WERI-Rb-1 (cell line): ENCODE measurements around the gene HTR7.

Experiments
- DNase-seq: peaks from one replicate; pipeline ENCODE4 v3.0.0-alpha.2; 2020
- H3K27ac ChIP-seq: fragments of 250-450 bp; sonication (Bioruptor Pico); 2 replicates; pipeline ENCODE4 v1.5.1; 2020; ENCODE audit warnings: mild to moderate bottlenecking, moderate library complexity
- H3K27me3 ChIP-seq: fragments of 250-450 bp; sonication (Bioruptor Pico); 2 replicates; pipeline ENCODE4 v1.5.1; 2021; ENCODE audit warnings: mild to moderate bottlenecking, low read depth, moderate library complexity; ENCODE audit not compliant: insufficient read depth, severe bottlenecking
- H3K36me3 ChIP-seq: fragments of 250-450 bp; sonication (Bioruptor Pico); 2 replicates; pipeline ENCODE4 v1.5.1; 2020; ENCODE audit warnings: mild to moderate bottlenecking, moderate library complexity
- H3K4me3 ChIP-seq: 2 replicates; pipeline ENCODE4 v1.5.1; 2011; ENCODE audit warnings: low read depth, mild to moderate bottlenecking, control low read depth, low read length
- H3K9me3 ChIP-seq: fragments of 250-450 bp; sonication (Bioruptor Pico); 2 replicates; pipeline ENCODE4 v1.5.1; 2021; ENCODE audit warnings: mild to moderate bottlenecking, moderate library complexity; ENCODE audit not compliant: severe bottlenecking
- TF ChIP-seq, protein P1 (sequence below): IDR thresholded peaks from 2 replicates; pipeline ENCODE4 v1.5.1; 2011; ENCODE audit warnings: low read depth, mild to moderate bottlenecking, control low read depth, inconsistent platforms, low read length

Gene HTR7

DNA sequence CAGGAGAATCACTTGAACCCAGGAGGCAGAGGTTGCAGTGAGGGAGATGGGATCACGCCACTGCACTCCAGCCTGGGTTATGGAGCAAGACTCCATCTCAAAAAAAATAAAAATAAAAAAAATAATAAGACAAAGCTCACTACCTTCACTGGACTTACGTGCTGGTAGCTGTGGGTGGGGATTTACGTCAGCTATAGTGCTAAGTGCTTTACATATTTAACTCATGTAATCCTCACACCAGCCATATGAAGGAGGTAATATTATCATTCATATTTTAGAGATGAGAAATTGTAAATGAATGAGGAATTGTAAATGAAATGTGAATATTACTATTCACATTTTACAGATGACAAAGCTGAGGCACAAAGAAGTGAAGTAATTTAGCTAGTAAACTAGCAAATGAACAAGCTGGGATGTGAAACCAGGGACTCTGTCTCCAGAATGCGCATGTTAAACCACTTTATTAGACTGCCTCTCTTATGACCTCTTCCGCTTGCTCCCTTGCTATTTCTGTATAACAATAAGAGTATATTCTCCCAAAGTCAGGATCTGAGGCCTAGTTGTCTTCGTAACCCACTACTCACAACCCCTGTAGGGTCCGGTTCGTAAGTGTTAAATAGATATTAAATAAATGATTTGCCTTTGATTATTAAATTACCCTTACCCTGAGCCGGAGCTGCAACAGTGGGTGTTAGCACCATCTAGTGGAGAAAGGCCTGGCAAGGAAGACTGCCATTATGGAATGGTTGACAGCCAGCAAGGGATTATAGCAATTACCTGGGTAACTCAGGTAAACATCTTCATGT is 70.2 kb downstream of the HTR7 start:
- Histone ChIP-seq H3K27me3 (no peaks in the 10 kb centered on the region), H3K36me3 (no peaks in the 10 kb centered on the region), H3K4me3 (no peak overlapping the region), H3K9me3 (no peaks in the 10 kb centered on the region), H3K27ac (no peak overlapping the region)
- TF ChIP-seq, protein P1, sequence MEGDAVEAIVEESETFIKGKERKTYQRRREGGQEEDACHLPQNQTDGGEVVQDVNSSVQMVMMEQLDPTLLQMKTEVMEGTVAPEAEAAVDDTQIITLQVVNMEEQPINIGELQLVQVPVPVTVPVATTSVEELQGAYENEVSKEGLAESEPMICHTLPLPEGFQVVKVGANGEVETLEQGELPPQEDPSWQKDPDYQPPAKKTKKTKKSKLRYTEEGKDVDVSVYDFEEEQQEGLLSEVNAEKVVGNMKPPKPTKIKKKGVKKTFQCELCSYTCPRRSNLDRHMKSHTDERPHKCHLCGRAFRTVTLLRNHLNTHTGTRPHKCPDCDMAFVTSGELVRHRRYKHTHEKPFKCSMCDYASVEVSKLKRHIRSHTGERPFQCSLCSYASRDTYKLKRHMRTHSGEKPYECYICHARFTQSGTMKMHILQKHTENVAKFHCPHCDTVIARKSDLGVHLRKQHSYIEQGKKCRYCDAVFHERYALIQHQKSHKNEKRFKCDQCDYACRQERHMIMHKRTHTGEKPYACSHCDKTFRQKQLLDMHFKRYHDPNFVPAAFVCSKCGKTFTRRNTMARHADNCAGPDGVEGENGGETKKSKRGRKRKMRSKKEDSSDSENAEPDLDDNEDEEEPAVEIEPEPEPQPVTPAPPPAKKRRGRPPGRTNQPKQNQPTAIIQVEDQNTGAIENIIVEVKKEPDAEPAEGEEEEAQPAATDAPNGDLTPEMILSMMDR: peak; percentile 76
- peak; percentile 52 for DNase-seq

DNA sequence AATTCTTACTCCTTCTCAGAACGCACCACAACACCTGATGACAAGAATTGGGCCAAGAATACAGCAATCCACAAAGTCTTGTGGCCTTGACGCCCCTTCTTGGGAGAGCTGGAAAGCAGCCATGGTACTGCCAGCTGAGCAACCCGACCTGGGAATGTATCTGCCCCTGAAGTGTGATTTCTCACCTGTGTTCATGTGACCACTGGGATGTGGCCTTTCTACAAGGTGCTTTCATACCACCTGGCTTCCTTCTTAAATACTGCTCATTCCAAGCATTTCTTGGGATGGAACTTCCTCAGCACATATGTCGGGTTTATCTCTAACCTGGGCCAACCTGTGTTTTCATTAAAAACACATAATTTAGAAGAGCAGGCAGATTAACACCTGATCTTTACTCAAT is 72.1 kb downstream of the HTR7 start:
- TF ChIP-seq, protein P1: no peak
- Histone ChIP-seq H3K9me3 (no peaks in the 10 kb centered on the region), H3K27ac (no peak overlapping the region), H3K36me3 (no peaks in the 10 kb centered on the region), H3K27me3 (no peaks in the 10 kb centered on the region), H3K4me3 (no peak overlapping the region)
- DNase-seq: no peak

DNA sequence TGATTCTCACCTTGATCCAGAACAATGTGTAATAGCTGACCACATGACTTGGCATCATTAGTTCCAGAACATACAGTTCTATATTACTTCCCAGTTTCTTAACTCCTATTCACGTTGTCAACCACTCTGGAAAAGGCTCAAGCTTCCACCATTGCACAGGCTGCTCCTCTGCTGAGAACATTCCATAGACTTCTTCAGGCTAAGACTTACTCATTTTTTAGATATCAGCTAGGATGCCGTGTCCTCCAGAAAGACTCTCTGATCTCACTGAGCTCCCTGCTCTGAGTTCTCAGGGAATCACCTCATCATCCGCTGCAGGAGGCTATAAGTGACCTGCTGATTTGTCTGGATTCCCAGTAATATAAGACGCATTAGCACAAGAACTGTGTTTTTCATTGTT is 73.1 kb downstream of the HTR7 start:
- no peak overlapping the region for H3K27ac ChIP-seq
- no peaks in the 10 kb centered on the region for H3K36me3 ChIP-seq
- TF ChIP-seq, protein P1: no peak
- H3K27me3 ChIP-seq: no peaks in the 10 kb centered on the region
- DNase-seq: no peak
- H3K9me3 ChIP-seq: no peaks in the 10 kb centered on the region
- H3K4me3 ChIP-seq: no peak overlapping the region

DNA sequence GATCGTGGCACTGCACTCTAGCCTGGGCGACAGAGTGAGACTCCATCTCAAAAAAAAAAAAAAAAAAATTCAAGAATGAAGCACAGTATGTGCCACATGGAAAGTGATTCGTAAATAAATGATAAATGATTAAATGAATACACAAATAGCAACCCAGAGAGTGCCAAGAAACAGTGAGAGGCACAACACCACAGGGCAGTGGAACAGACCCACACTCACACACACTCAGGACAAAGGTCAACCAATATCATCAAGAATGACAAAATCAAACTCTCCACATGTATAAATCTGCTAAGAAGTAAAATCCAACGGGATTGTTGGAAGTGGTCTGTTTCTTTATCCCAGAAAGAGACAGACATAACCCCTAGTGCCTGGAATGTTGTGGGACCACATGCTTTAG is 77.4 kb downstream of the HTR7 start:
- no peaks in the 10 kb centered on the region for H3K36me3 ChIP-seq
- no peak for DNase-seq
- TF ChIP-seq, protein P1: no peak
- no peaks in the 10 kb centered on the region for H3K27me3 ChIP-seq
- no peak overlapping the region for H3K27ac ChIP-seq
- no peak overlapping the region for H3K4me3 ChIP-seq
- no peaks in the 10 kb centered on the region for H3K9me3 ChIP-seq

DNA sequence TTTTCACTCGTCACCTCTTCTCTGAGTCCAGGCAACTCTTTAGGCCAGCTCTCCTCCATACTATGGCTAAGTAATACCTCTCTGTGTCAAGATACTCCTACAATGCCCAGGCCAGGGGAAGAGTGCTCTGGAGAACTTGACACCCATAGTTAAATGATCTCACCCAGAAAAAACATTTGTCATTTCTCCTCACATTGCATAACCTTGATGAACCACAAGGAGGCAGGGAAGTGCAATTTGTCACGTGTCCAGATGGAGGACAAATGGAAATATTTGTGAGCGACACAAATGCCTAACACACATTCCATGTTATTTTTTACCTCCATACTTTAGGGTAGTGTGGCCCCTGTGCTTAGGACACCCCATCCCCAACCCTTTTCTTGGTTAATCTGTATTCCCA is 78.3 kb downstream of the HTR7 start:
- TF ChIP-seq, protein P1: peak; percentile 36; the same call in 1 of the 2 replicates
- Histone ChIP-seq H3K36me3 (no peaks in the 10 kb centered on the region), H3K27ac (no peak overlapping the region), H3K4me3 (no peak overlapping the region), H3K27me3 (no peaks in the 10 kb centered on the region), H3K9me3 (no peaks in the 10 kb centered on the region)
- DNase-seq: no peak

DNA sequence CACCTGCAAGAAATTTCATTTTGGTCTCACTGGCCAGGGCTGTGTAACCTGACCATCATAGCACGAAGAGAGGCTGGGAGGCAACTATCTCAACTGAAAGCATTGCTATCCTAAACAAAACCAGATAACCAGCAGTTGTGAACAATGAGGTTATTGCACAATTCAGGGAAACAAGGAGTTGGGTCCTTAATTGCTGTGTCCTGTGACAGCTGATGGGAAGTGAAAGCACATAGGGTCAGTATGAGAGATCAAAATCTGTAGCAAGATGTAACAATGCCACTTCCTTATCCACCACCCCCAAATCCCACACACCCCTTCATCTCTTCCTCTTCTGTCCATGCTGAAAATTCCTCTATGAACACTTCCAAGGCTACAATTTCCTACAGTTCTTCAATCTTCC is 80.2 kb downstream of the HTR7 start:
- no peak overlapping the region for H3K27ac ChIP-seq
- H3K27me3 ChIP-seq: no peaks in the 10 kb centered on the region
- H3K4me3 ChIP-seq: no peak overlapping the region
- H3K9me3 ChIP-seq: no peaks in the 10 kb centered on the region
- TF ChIP-seq, protein P1: no peak
- no peak for DNase-seq
- H3K36me3 ChIP-seq: no peaks in the 10 kb centered on the region
